Loucy (cell line): ENCODE measurements around the gene SCARB1.

ENCODE experiments used
- H2AFZ ChIP-seq: fragments of 200-600 bp; sonication (generic); 2 replicates; pipeline ENCODE4 v1.6.0; 2016; ENCODE audit warnings: antibody characterized with exemption, mild to moderate bottlenecking, low read length, moderate library complexity
- H3F3A ChIP-seq: fragments of 200-600 bp; 2 replicates; pipeline ENCODE4 v1.6.0; 2016; ENCODE audit warnings: antibody characterized with exemption, low read depth, mild to moderate bottlenecking
- H3K27me3 ChIP-seq: fragments of 200-600 bp; sonication (generic); 2 replicates; pipeline ENCODE4 v1.6.1; 2014; ENCODE audit warnings: low read length, mild to moderate bottlenecking; ENCODE audit not compliant: insufficient read depth, poor library complexity, severe bottlenecking
- H3K36me3 ChIP-seq: fragments of 200-600 bp; sonication (generic); 2 replicates; pipeline ENCODE4 v1.6.1; 2016; ENCODE audit warnings: low read length; ENCODE audit not compliant: insufficient read depth
- H3K4me1 ChIP-seq: fragments of 200-600 bp; sonication (generic); 2 replicates; pipeline ENCODE4 v1.5.1; 2014; ENCODE audit warnings: low read length, mild to moderate bottlenecking; ENCODE audit not compliant: insufficient read depth, poor library complexity, severe bottlenecking
- H3K4me2 ChIP-seq: fragments of 200-600 bp; sonication (generic); 2 replicates; pipeline ENCODE4 v1.6.0; 2014; ENCODE audit warnings: antibody characterized with exemption, low read length, low read depth, mild to moderate bottlenecking; ENCODE audit not compliant: poor library complexity, severe bottlenecking
- H3K4me3 ChIP-seq: fragments of 200-600 bp; sonication (generic); 2 replicates; pipeline ENCODE4 v1.5.1; 2014; ENCODE audit warnings: low read length, mild to moderate bottlenecking, mixed read lengths; ENCODE audit not compliant: poor library complexity, severe bottlenecking
- H3K79me2 ChIP-seq: fragments of 200-600 bp; sonication (generic); 2 replicates; pipeline ENCODE4 v1.6.1; 2014; ENCODE audit warnings: low read length; ENCODE audit not compliant: insufficient read depth
- H3K9ac ChIP-seq: fragments of 200-600 bp; sonication (generic); 2 replicates; pipeline ENCODE4 v1.6.0; 2014; ENCODE audit warnings: mild to moderate bottlenecking, low read depth, low read length, moderate library complexity; ENCODE audit not compliant: poor library complexity, severe bottlenecking
- H3K9me2 ChIP-seq: fragments of 200-600 bp; sonication (generic); replicated peaks from 2 replicates; pipeline ENCODE4 v1.6.1; 2016; ENCODE audit warnings: low read depth, low read length, mixed read lengths
- H3K9me3 ChIP-seq: fragments of 200-600 bp; sonication (generic); 2 replicates; pipeline ENCODE4 v1.6.1; 2014; ENCODE audit warnings: mild to moderate bottlenecking, antibody characterized with exemption, low read length, low read depth; ENCODE audit not compliant: insufficient read depth
- H4K20me1 ChIP-seq: fragments of 200-600 bp; sonication (generic); 2 replicates; pipeline ENCODE4 v1.6.0; 2014; ENCODE audit warnings: antibody characterized with exemption, low read length, mild to moderate bottlenecking; ENCODE audit not compliant: insufficient read depth, poor library complexity, severe bottlenecking
- CTCF ChIP-seq: fragments of 200-600 bp; sonication (generic); conservative IDR thresholded peaks from 2 replicates; pipeline ENCODE4 v1.5.1; 2014; ENCODE audit warnings: mild to moderate bottlenecking, antibody characterized with exemption, low read length
- EZH2phosphoT487 ChIP-seq: fragments of 200-600 bp; IDR thresholded peaks from 2 replicates; pipeline ENCODE4 v1.6.1; 2018; ENCODE audit warnings: antibody characterized with exemption, mild to moderate bottlenecking, moderate library complexity, borderline replicate concordance

SCARB1 gene

GRCh38 chr12:124737040-124737419 is 126.6 kb downstream of the SCARB1 start:
- H3K36me3 ChIP-seq, result no peaks in the 10 kb centered on the region
- H3K4me3 ChIP-seq, result no peak overlapping the region
- TF ChIP-seq CTCF, result no peak
- TF ChIP-seq EZH2phosphoT487, result no peak
- H3K27me3 ChIP-seq, result no peaks in the 10 kb centered on the region
- no peaks in the 10 kb centered on the region for H4K20me1 ChIP-seq
- no peak overlapping the region for H3K9ac ChIP-seq
- no peak overlapping the region for H3K4me2 ChIP-seq
- H3K9me3 ChIP-seq, result no peaks in the 10 kb centered on the region
- no peaks in the 10 kb centered on the region for H3K9me2 ChIP-seq
- H3K4me1 ChIP-seq, result no peaks in the 10 kb centered on the region
- no peak overlapping the region for H2AFZ ChIP-seq
- H3K79me2 ChIP-seq, result no peaks in the 10 kb centered on the region
- H3F3A ChIP-seq, result no peaks in the 10 kb centered on the region

- H2AFZ ChIP-seq, result no peak overlapping the region
- no peaks in the 10 kb centered on the region for H4K20me1 ChIP-seq
- H3K4me3 ChIP-seq, result no peak overlapping the region
- no peaks in the 10 kb centered on the region for H3K9me2 ChIP-seq
- H3K9ac ChIP-seq, result no peak overlapping the region
- H3K9me3 ChIP-seq, result no peaks in the 10 kb centered on the region
- no peaks in the 10 kb centered on the region for H3K27me3 ChIP-seq
- H3F3A ChIP-seq, result no peaks in the 10 kb centered on the region
- no peaks in the 10 kb centered on the region for H3K79me2 ChIP-seq
- no peaks in the 10 kb centered on the region for H3K36me3 ChIP-seq
- H3K4me2 ChIP-seq, result no peak overlapping the region
- TF ChIP-seq CTCF (no peak), EZH2phosphoT487 (no peak)
- no peaks in the 10 kb centered on the region for H3K4me1 ChIP-seq
These were observed 127.3 kb downstream of the SCARB1 start for GRCh38 chr12:124736115-124737039.

GRCh38 chr12:124734224-124734788 is 129.4 kb downstream of the SCARB1 start:
- Histone ChIP-seq H3K9me3 (no peaks in the 10 kb centered on the region), H3K9me2 (no peaks in the 10 kb centered on the region), H3K36me3 (no peaks in the 10 kb centered on the region), H2AFZ (no peak overlapping the region), H3F3A (no peaks in the 10 kb centered on the region), H3K9ac (no peak overlapping the region), H3K4me3 (no peak overlapping the region), H3K27me3 (no peaks in the 10 kb centered on the region), H3K4me2 (no peak overlapping the region), H4K20me1 (no peaks in the 10 kb centered on the region), H3K79me2 (no peaks in the 10 kb centered on the region), H3K4me1 (no peaks in the 10 kb centered on the region)
- no peak for TF ChIP-seq EZH2phosphoT487
- no peak for TF ChIP-seq CTCF
